Heart left ventricle (tissue), 13 donors: ENCODE measurements around the gene ACTA1.

ENCODE experiments used
- POLR2A ChIP-seq, 2 donors: fragments of 450-650 bp; IDR thresholded peaks; one replicate each; pipeline ENCODE4 v1.6.1; 2017; ENCODE audit warnings: antibody characterized with exemption in 2 of 2, mild to moderate bottlenecking in 2 of 2, moderate library complexity in 2 of 2
- TF ChIP-seq, protein P1 (sequence below), 12 donors: fragments of 200-600 bp; sonication (generic) in 4 of 12; IDR thresholded peaks; one replicate each; pipeline versions ENCODE4 v1.5.0 to v1.8.0; 2018 to 2022; ENCODE audit warnings: antibody characterized with exemption in 12 of 12, mild to moderate bottlenecking in 5 of 12
- donor health status: ischemic (EF 13 %, LVEDD 7.1; RV severe dilation, severe dysfunction).
- donor health status: DM: no; HTN: yes; CAD: no.
- donor health status: DM: no; HTN: no; CAD: no.
- donor health status: ischemic (EF 25% LVEDD 6.9; RV normal size, moderate dysfunction).
- donor health status: ischemic (EF 25% LVEDD 5.7; RV mildly dilated, moderate dysfunction).
- donor health status: ischemic (EF 35%, LVEDD 5.7; RV mildly dilated, moderate dysfunction).
- donor health status: nonischemic (EF 11% LVEDD 7.7; RV severe dilation, severe dysfunction).
- donor health status: DM: yes; HTN: yes; CAD: no.
- donor health status: PGD.
- donor health status: ischemic (EF 29% LVEDD 5.4; RV normal size, mild dysfunction).
- donor health status: nonischemic (EF 23%, LVEDD 6.1; RV moderate dilation, normal function).

DNA sequence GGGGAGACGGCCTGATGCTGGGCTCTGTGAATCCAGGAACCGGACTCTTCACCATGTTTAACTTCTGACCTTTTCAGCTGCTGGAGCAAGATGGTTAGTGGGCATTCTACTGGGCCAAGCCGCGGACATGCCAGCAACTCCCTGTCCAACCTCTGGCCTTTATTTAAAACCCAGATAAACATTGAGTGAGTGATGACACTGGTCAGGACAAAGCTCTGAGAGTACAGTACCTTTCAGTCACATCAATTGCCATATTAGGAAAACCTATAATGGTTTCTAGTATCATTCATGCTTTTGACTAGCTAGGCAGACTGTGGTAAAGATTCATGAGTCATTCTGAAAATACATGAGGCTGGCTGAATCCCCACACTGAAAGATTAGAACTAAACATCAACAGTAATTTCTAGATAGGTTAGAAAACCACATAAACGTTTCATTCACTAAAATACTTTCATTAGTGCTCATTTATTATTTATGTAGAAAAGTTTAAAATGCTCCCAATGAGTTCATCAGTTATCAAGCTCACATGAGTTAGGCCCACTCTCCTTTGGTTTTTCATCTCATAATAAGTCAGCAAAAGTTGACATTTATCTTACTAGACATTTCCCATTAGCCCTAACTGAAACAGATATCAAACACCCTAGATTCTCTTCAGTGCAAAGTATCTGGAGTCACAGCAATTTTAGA is 7.1 kb upstream of the ACTA1 start:
- TF ChIP-seq, protein P1, sequence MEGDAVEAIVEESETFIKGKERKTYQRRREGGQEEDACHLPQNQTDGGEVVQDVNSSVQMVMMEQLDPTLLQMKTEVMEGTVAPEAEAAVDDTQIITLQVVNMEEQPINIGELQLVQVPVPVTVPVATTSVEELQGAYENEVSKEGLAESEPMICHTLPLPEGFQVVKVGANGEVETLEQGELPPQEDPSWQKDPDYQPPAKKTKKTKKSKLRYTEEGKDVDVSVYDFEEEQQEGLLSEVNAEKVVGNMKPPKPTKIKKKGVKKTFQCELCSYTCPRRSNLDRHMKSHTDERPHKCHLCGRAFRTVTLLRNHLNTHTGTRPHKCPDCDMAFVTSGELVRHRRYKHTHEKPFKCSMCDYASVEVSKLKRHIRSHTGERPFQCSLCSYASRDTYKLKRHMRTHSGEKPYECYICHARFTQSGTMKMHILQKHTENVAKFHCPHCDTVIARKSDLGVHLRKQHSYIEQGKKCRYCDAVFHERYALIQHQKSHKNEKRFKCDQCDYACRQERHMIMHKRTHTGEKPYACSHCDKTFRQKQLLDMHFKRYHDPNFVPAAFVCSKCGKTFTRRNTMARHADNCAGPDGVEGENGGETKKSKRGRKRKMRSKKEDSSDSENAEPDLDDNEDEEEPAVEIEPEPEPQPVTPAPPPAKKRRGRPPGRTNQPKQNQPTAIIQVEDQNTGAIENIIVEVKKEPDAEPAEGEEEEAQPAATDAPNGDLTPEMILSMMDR (IDR thresholded peaks at IDR 0.05) = no peak
- TF ChIP-seq POLR2A (IDR thresholded peaks at IDR 0.05) = no peak
